DMS53 treated with DMSO at 0.1 percent for 48 hours (cell line): ENCODE results near the gene ARFGAP3.
"Not testable (repeated sequence)": the region's sequence is repeated elsewhere in the genome, so short reads cannot be mapped to it uniquely, and the experiment has no call there.

Experiments
- DNase-seq: peaks from one replicate; lab custom pipeline; 2025; ENCODE audit not compliant: unreplicated experiment; lab: John Stamatoyannopoulos, UW

ARFGAP3 gene

DNA sequence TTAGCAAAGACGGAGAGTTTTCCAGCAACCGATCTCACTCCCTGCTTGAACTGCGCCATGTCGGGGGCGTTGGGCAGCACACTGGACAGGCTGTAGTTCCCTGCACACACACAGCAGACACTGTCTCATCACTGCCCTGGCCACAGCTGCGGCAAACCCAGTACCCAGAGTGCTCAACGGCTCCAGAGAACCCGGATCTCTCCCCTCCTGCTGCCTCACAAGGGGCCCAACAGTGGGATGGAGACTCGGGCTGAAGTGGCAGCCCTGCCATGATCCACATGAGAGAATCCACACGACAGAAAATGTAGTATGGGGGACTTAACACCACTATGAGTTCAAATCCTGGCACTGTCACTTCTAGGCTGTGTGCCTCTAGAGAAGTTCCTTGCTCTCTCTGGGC is 58.0 kb downstream of the ARFGAP3 start:
- DNase-seq = no peak

- DNase-seq = no peak
Measured at GRCh38 chr22:42797011-42797410, 60.1 kb downstream of the ARFGAP3 start.

DNA sequence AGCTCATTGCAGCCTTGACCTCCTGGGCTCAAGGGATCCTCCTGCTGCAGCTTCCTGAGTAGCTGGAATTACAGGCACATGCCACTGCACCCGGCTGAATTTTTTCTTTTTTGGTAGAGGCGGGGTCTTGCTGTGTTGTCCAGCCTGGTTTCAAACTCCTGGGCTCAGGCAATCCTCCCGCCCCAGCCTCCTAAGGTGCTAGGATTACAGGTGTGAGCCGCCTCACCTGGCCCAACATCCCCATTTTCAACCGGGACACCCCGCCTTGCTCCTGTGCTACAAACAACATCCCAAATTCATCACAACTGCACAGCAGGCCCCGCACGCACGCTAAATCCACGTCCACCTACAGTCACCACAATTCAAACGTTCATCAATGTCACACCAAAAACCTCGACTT is 61.0 kb downstream of the ARFGAP3 start:
- no peak for DNase-seq

DNA sequence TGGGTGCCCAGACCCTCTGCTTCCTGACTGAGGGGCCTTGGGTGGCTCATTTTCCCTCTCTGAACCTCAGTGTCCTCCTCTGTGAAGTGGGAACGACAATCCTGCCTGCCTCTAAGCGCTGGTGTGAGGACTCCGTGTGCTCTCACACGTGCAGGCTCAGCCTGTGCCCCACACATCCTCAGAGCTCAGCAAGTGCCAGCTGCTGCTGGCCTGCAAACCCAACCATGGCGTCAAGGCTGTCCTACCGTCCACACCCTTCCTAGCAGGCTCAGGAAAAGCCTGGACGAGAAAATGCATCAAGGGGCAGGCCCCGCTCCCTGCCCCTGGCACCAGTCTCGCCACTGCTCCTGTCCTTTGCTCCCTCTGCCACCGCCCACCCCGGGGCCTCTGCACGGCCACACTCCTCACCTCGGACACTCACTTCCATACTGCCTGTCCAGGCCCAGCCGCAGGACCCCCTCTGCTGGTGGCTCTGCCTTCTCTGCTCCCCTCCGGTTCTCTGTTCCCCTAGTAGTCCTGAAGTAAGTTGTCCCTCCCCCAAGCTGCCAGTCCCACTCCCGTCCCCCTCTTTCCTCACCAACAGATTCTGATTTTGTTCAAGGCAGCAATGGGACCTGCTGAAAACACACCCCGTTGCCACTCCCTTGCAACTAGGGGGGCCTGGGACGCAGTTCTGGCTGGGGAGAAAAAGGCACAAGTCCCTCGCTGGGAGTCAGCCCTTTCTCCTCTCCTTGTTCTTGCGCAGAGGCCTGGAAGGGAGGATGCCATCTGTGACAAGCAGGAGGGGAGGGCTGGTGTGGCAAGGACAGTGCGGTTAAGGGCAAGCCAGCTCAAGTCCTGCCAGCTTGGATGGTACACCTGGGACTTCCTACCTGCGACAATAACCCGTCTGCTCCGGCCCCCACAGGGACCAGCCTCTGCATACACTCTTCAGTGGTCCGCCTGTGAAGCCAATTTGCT is 62.2 kb downstream of the ARFGAP3 start:
- no peak for DNase-seq

DNA sequence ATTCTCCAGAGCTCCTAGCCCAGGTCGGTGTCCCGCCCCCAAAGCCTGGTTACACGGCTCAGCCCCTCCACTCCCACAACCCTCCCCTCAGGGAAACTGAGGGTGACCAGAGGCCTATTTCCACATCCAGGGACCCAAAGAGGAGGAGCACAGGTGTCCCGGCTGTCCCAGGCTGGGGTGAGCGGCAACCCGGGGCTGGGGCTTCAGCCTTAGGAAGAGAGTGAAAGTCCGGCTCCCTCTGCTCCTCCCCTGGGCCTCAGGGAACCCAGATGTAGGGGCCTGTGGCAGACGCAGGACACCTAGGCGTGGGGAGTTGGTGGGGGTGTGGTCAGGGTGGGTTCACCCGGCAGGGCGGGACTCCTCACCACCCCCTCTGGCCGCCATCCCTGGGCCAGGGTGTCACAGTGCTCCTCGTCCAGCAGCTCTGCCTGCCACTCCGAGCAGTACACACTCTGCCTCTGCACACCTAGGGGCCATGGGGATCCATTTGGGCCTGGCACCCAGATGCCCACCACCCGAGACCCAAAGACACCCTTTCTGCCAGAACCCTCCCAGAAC is 63.1 kb downstream of the ARFGAP3 start:
- no peak for DNase-seq

DNA sequence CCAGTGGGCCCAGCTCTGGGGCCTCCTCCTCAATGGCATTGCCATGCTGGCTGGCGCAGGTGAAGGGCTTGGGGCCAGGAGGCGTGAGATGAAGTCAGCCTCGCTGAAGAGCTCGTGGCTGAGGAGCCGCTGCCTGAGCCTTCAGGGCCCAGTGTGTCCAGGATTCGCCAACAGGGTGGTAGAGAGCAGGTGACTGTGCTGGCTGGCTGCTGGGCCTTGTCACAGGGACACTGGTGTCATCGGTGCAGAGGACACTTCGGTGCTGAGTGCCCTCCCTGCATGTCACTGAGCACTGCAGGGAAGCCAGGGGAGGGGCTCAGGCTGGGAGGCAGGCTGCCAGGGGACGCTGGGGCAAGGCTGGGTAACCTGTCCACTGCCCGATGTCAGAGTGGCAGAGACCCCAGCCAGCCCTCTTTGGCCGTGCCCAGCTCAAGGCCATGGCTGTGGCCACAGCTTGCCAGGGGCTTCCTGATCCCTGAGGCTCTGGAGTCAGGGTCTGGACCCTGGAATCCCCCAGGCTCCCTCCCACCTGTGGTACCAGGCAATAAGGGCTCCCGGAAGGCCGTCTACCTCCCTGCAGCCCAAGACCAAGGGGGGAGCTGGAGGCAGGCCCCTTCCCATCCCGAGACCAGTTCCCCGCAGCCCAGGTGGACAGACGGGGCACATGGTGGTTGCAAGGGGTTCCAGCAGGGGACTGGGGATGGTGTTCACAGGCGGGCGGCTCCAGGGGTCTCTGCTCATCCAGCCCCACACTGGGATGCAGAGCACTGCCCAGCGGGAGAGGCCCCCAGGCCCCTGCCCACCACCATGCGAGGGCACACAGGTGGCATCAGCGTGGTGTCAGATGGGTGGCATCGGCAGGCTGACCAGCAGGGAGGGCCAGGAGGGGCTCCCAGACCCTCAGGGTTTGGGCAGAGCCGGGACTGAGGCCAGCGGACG is 63.9 kb downstream of the ARFGAP3 start:
- no peak for DNase-seq

DNA sequence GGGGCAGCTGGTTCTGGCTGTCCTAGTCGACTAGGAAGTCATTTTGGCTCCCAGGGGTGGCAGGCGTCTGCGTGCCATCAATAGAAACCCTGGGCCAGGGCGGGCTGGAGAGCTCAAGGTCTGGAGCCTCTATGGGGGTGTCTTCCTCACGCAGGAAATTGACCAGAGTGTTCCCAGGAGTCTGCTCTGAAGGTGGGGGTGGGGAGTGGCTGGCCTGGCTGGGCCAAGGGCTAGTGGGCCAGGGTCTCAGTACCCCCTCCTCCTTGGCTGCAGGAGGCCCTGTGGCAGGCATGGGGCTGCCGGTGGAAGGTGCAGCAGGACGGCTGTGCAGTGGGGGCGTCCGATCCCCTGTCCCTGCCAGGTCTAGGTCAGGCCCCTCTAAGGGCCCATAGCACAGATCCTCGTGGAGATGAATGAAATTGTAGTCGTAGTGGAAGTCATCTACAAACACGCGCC is 64.6 kb downstream of the ARFGAP3 start:
- no peak for DNase-seq

GRCh38 chr22:42791721-42792452 is 65.2 kb downstream of the ARFGAP3 start:
- no peak for DNase-seq

- no peak for DNase-seq
Measured at GRCh38 chr22:42788466-42788865, 68.6 kb downstream of the ARFGAP3 start.

GRCh38 chr22:42788021-42788420 is 69.1 kb downstream of the ARFGAP3 start:
- no peak for DNase-seq

- DNase-seq = no peak
Measured at GRCh38 chr22:42787357-42787736, 69.7 kb downstream of the ARFGAP3 start.

GRCh38 chr22:42786606-42787356 is 70.3 kb downstream of the ARFGAP3 start:
- DNase-seq = no peak

DNA sequence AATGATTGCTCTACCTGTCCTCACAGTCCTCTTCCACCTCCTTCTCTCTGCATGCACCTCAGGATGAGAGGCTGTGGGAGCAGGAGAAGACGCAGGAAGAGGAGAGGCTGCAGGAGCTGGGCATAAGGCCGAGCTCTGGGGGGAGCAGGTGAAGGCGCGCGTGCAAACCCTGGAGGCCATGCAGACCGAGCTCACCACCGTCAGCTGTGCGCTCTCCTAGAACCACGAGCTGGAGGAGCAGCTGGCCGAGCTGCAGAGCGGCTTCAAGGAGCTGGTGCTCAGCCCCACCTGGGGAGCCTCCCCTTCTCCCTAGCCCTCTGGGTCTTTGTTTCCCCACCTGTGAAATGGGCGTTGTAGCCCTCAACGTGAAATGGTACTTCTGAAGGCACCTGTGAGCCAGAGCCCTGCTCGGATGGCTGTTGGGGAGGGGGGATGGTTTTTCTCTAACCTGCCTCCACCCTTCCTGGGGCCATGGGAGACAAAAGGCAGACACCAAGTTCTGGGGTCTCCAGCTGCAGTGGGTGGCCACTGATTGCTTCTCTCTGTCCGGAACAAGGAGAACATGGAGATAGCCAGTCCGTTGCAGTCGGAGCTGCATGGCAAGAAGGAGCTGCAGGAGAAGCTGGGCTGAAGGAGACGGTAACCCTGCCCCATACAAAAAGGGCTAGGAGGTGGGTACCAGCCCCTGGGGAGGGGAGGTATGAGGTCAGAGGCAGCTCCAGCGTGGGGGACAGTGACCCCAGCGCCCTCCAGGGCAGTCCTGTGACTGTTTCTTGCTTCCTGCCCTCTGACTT is 71.2 kb downstream of the ARFGAP3 start:
- no peak for DNase-seq

DNA sequence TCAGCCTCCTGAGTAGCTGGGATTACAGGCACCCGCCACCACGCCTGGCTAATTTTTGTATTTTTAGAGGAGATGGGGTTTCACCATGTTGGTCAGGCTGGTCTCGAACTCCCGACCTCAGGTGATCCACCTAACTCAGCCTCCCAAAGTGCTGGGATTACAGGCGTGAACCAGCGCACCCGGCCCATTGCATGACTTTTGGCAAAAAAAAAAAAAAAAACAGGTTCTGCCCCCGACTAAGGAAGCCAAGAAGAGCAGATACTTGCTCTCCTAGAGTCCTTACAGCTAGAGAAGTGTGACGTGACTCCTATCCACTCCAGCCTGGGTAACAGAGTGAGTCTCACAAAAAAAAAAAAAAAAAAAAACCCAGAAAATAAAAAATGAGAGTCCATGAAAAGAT is 74.8 kb downstream of the ARFGAP3 start:
- not testable (repeated sequence) for DNase-seq

- DNase-seq = peak; percentile 82
Measured at GRCh38 chr22:42780070-42780540, 77.0 kb downstream of the ARFGAP3 start.

DNA sequence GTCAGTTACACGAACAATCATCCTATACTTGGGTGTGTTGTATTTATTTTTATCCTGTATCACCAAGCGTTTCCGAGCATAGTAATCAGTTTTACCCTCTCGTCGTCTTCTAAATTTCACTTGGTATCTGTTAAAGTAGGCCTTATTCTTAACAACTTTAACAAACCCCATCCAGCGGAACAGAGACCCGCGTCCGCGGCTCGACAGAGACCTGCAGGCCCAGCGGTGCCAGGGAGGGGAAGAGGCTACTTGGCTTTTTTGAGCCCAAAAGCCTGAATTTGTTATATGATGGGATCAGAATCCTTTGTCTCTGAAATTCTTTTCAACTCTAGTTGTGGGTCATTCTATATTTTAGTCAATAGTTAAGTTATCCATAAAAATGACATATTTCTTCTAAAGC is 79.9 kb downstream of the ARFGAP3 start:
- no peak for DNase-seq

GRCh38 chr22:42773167-42773566 is 83.9 kb downstream of the ARFGAP3 start:
- no peak for DNase-seq

DNA sequence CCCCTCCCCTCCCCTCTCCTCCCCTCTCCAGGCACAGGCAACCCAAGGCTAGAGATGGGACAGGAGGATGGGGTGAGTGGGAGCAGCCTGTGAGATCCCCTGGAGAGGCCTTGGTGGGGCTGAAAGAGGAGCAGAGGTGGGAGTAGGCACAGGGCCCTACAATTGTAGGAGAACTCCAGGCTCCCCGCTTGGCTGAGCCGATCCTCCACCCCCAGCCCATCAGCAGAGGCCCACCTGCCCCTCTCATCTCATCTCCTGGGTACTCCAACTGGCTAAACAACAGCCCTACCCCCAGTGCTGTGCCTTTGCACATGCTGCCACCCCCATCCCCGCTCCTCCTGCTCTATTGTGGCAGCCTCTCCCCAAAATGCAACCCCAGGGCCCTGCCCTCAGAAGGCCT is 84.4 kb downstream of the ARFGAP3 start:
- DNase-seq = no peak
